Epithelial cell of esophagus (primary cell): ENCODE measurements around the gene ARHGEF9.

Source experiments
- DNase-seq: peaks from one replicate; pipeline ENCODE4 v3.0.0; 2010; ENCODE audit warnings: low read depth
- H3K4me3 ChIP-seq: 2 replicates; pipeline ENCODE4 v1.5.1; 2011; ENCODE audit warnings: mild to moderate bottlenecking, low read length, control low read depth
- CTCF ChIP-seq: IDR thresholded peaks from 2 replicates; pipeline ENCODE4 v1.5.1; 2011; ENCODE audit warnings: low read depth, mild to moderate bottlenecking, low read length, control low read depth, inconsistent platforms; ENCODE audit not compliant: insufficient read depth; ENCODE audit errors: missing control alignments

ARHGEF9 gene

GRCh38 chrX:63758011-63758410 is 27.0 kb downstream of the ARHGEF9 start:
- no peak overlapping the region for H3K4me3 ChIP-seq
- no peak for DNase-seq
- no peak for TF ChIP-seq CTCF

GRCh38 chrX:63755892-63756291 is 29.1 kb downstream of the ARHGEF9 start:
- DNase-seq = no peak
- no peak for TF ChIP-seq CTCF
- peak overlapping the region; percentile 63 for H3K4me3 ChIP-seq

- peak overlapping the region; percentile 63 for H3K4me3 ChIP-seq
- DNase-seq = peak; percentile 93
- TF ChIP-seq CTCF = no peak
Observed at GRCh38 chrX:63754860-63755579, 30.0 kb downstream of the ARHGEF9 start.

GRCh38 chrX:63754136-63754859 is 30.7 kb downstream of the ARHGEF9 start:
- no peak for TF ChIP-seq CTCF
- peak overlapping the region; percentile 63 for H3K4me3 ChIP-seq
- DNase-seq = peak; percentile 6

- no peak for TF ChIP-seq CTCF
- H3K4me3 ChIP-seq = no peak overlapping the region
- DNase-seq = peak; percentile 46
Observed at GRCh38 chrX:63751481-63751880, 33.5 kb downstream of the ARHGEF9 start.

- no peak for DNase-seq
- H3K4me3 ChIP-seq = no peak overlapping the region
- no peak for TF ChIP-seq CTCF
Observed at GRCh38 chrX:63750811-63751210, 34.2 kb downstream of the ARHGEF9 start.
